Effector memory CD8-positive, alpha-beta T cell (primary cell): ENCODE results near the gene NR5A1.

Source experiments
- ATAC-seq: fragments of 150-1000 bp; cut with Tn5 transposase; replicated peaks from 2 replicates; pipeline ENCODE4 v1.10.0; 2021; ENCODE audit warnings: mild to moderate bottlenecking, moderate library complexity
- DNase-seq, 3 experiments: peaks; one replicate each; pipeline ENCODE4 v3.0.0; 2021
- H3K27ac Mint-ChIP-seq, 2 donors: one replicate each; pipeline ENCODE4 v1.8.0; 2022; ENCODE audit warnings: mild to moderate bottlenecking in 2 of 2, mixed read lengths in 2 of 2, moderate library complexity in 2 of 2
- H3K27me3 Mint-ChIP-seq, 2 donors: one replicate each; pipeline ENCODE4 v1.8.0; 2022; ENCODE audit warnings: mixed read lengths in 2 of 2
- H3K36me3 Mint-ChIP-seq: one replicate; pipeline ENCODE4 v1.8.0; 2022; ENCODE audit warnings: mild to moderate bottlenecking, moderate library complexity, mixed read lengths; ENCODE audit not compliant: insufficient read depth
- H3K4me1 Mint-ChIP-seq, 2 donors: one replicate each; pipeline ENCODE4 v1.8.0; 2022; ENCODE audit warnings: low read depth in 2 of 2, mixed read lengths in 2 of 2
- H3K4me3 Mint-ChIP-seq, 2 donors: one replicate each; pipeline ENCODE4 v1.8.0; 2022; ENCODE audit warnings: mild to moderate bottlenecking in 2 of 2, mixed read lengths in 2 of 2, moderate library complexity in 2 of 2
- H3K9me3 Mint-ChIP-seq, 2 donors: one replicate each; pipeline ENCODE4 v1.8.0; 2022; ENCODE audit warnings: mixed read lengths in 2 of 2

Gene NR5A1

GRCh38 chr9:124490004-124490403 lies 17.2 kb downstream of the NR5A1 start:
- H3K27me3 Mint-ChIP-seq = peaks cover 30 to 68% of the 10 kb centered on the region in 2 donors
- no peak overlapping the region for H3K4me3 Mint-ChIP-seq
- H3K4me1 Mint-ChIP-seq = peaks cover 0 to 3% of the 10 kb centered on the region in 2 donors
- no peak for ATAC-seq
- no peaks in the 10 kb centered on the region for H3K36me3 Mint-ChIP-seq
- no peaks in the 10 kb centered on the region for H3K9me3 Mint-ChIP-seq
- DNase-seq = no peak
- no peak overlapping the region for H3K27ac Mint-ChIP-seq

- no peak for ATAC-seq
- no peak overlapping the region for H3K4me3 Mint-ChIP-seq
- DNase-seq = no peak
- no peak overlapping the region for H3K27ac Mint-ChIP-seq
- no peaks in the 10 kb centered on the region for H3K9me3 Mint-ChIP-seq
- H3K27me3 Mint-ChIP-seq = peaks cover 30 to 63% of the 10 kb centered on the region in 2 donors
- no peaks in the 10 kb centered on the region for H3K36me3 Mint-ChIP-seq
- peaks cover 0 to under 1% of the 10 kb centered on the region in 2 donors for H3K4me1 Mint-ChIP-seq
These were observed 18.0 kb downstream of the NR5A1 start for GRCh38 chr9:124489222-124489621.

- Mint-ChIP-seq H3K27me3 (peaks cover 30 to 59% of the 10 kb centered on the region in 2 donors), H3K36me3 (no peaks in the 10 kb centered on the region), H3K9me3 (peaks cover 0 to 1% of the 10 kb centered on the region in 2 donors), H3K4me1 (no peaks in the 10 kb centered on the region), H3K27ac (no peak overlapping the region), H3K4me3 (no peak overlapping the region)
- ATAC-seq (no peak), DNase-seq (no peak)
These were observed 18.5 kb downstream of the NR5A1 start for GRCh38 chr9:124488641-124489210.

GRCh38 chr9:124487260-124488182 lies 19.7 kb downstream of the NR5A1 start:
- Mint-ChIP-seq H3K27me3 (peaks cover 29 to 60% of the 10 kb centered on the region in 2 donors), H3K9me3 (peaks cover 0 to 11% of the 10 kb centered on the region in 2 donors), H3K36me3 (no peaks in the 10 kb centered on the region), H3K4me3 (no peak overlapping the region), H3K27ac (no peak overlapping the region), H3K4me1 (no peaks in the 10 kb centered on the region)
- DNase-seq (no peak), ATAC-seq (no peak)

GRCh38 chr9:124486778-124487259 lies 20.4 kb downstream of the NR5A1 start:
- Mint-ChIP-seq H3K27me3 (peaks cover 22 to 53% of the 10 kb centered on the region in 2 donors), H3K4me1 (no peaks in the 10 kb centered on the region), H3K27ac (no peak overlapping the region), H3K4me3 (no peak overlapping the region), H3K36me3 (no peaks in the 10 kb centered on the region), H3K9me3 (peaks cover 0 to 11% of the 10 kb centered on the region in 2 donors)
- DNase-seq = no peak
- no peak for ATAC-seq

GRCh38 chr9:124485936-124486335 lies 21.3 kb downstream of the NR5A1 start:
- H3K27me3 Mint-ChIP-seq = peaks cover 18 to 46% of the 10 kb centered on the region in 2 donors
- ATAC-seq (no peak), DNase-seq (no peak)
- no peak overlapping the region for H3K4me3 Mint-ChIP-seq
- H3K4me1 Mint-ChIP-seq = no peaks in the 10 kb centered on the region
- no peaks in the 10 kb centered on the region for H3K36me3 Mint-ChIP-seq
- no peak overlapping the region for H3K27ac Mint-ChIP-seq
- H3K9me3 Mint-ChIP-seq = peaks cover 0 to 11% of the 10 kb centered on the region in 2 donors

GRCh38 chr9:124485201-124485600 lies 22.0 kb downstream of the NR5A1 start:
- Mint-ChIP-seq H3K4me1 (peaks cover 0 to 2% of the 10 kb centered on the region in 2 donors), H3K9me3 (peaks cover 0 to 11% of the 10 kb centered on the region in 2 donors), H3K27ac (no peak overlapping the region), H3K4me3 (no peak overlapping the region), H3K27me3 (peaks cover 15 to 44% of the 10 kb centered on the region in 2 donors), H3K36me3 (no peaks in the 10 kb centered on the region)
- ATAC-seq = no peak
- DNase-seq = no peak

GRCh38 chr9:124483481-124483880 lies 23.7 kb downstream of the NR5A1 start:
- H3K36me3 Mint-ChIP-seq = no peaks in the 10 kb centered on the region
- no peak overlapping the region for H3K4me3 Mint-ChIP-seq
- DNase-seq = no peak
- peaks cover 16 to 51% of the 10 kb centered on the region in 2 donors for H3K27me3 Mint-ChIP-seq
- peaks cover 0 to 11% of the 10 kb centered on the region in 2 donors for H3K9me3 Mint-ChIP-seq
- ATAC-seq = no peak
- no peak overlapping the region for H3K27ac Mint-ChIP-seq
- peaks cover 0 to 5% of the 10 kb centered on the region in 2 donors for H3K4me1 Mint-ChIP-seq

- Mint-ChIP-seq H3K27ac (no peak overlapping the region), H3K4me3 (no peak overlapping the region), H3K4me1 (peaks cover 0 to 5% of the 10 kb centered on the region in 2 donors), H3K9me3 (peaks cover 0 to 11% of the 10 kb centered on the region in 2 donors), H3K36me3 (no peaks in the 10 kb centered on the region), H3K27me3 (peaks cover 17 to 51% of the 10 kb centered on the region in 2 donors)
- DNase-seq = no peak
- ATAC-seq = no peak
These were observed 24.7 kb downstream of the NR5A1 start for GRCh38 chr9:124482431-124483031.

GRCh38 chr9:124481115-124481514 lies 26.1 kb downstream of the NR5A1 start:
- Mint-ChIP-seq H3K27me3 (peaks cover 22 to 53% of the 10 kb centered on the region in 2 donors), H3K9me3 (peaks cover 0 to 11% of the 10 kb centered on the region in 2 donors), H3K36me3 (no peaks in the 10 kb centered on the region), H3K27ac (no peak overlapping the region), H3K4me3 (no peak overlapping the region), H3K4me1 (peaks cover 0 to 5% of the 10 kb centered on the region in 2 donors)
- ATAC-seq (no peak), DNase-seq (no peak)

GRCh38 chr9:124480621-124480981 lies 26.6 kb downstream of the NR5A1 start:
- H3K9me3 Mint-ChIP-seq = peaks cover 0 to 11% of the 10 kb centered on the region in 2 donors
- no peak overlapping the region for H3K4me3 Mint-ChIP-seq
- H3K4me1 Mint-ChIP-seq = peaks cover 0 to 5% of the 10 kb centered on the region in 2 donors
- H3K27me3 Mint-ChIP-seq = peaks cover 22 to 53% of the 10 kb centered on the region in 2 donors
- DNase-seq = no peak
- no peak overlapping the region for H3K27ac Mint-ChIP-seq
- ATAC-seq = no peak
- no peaks in the 10 kb centered on the region for H3K36me3 Mint-ChIP-seq

- Mint-ChIP-seq H3K36me3 (no peaks in the 10 kb centered on the region), H3K9me3 (peaks cover 0 to 11% of the 10 kb centered on the region in 2 donors), H3K4me3 (no peak overlapping the region), H3K4me1 (peaks cover 0 to 5% of the 10 kb centered on the region in 2 donors), H3K27me3 (peaks cover 26 to 54% of the 10 kb centered on the region in 2 donors), H3K27ac (no peak overlapping the region)
- ATAC-seq (no peak), DNase-seq (no peak)
These were observed 27.1 kb downstream of the NR5A1 start for GRCh38 chr9:124479947-124480620.

GRCh38 chr9:124479371-124479770 lies 27.8 kb downstream of the NR5A1 start:
- H3K9me3 Mint-ChIP-seq = peaks cover 0 to 11% of the 10 kb centered on the region in 2 donors
- ATAC-seq (no peak), DNase-seq (no peak)
- H3K4me1 Mint-ChIP-seq = peaks cover 0 to 5% of the 10 kb centered on the region in 2 donors
- no peaks in the 10 kb centered on the region for H3K36me3 Mint-ChIP-seq
- H3K27ac Mint-ChIP-seq = no peak overlapping the region
- H3K27me3 Mint-ChIP-seq = peaks cover 28 to 61% of the 10 kb centered on the region in 2 donors
- H3K4me3 Mint-ChIP-seq = no peak overlapping the region
